GM10266 (cell line): ENCODE measurements around the gene TFF1.

Source experiments
- DNase-seq: peaks from one replicate; pipeline ENCODE4 v3.0.0; 2012; ENCODE audit errors: extremely low spot score
- TF ChIP-seq, protein P1 (sequence below): IDR thresholded peaks from 2 replicates; pipeline ENCODE4 v1.5.1; 2012; ENCODE audit warnings: mild to moderate bottlenecking, low read depth; ENCODE audit not compliant: control insufficient read depth, insufficient read depth; ENCODE audit errors: missing control alignments

Gene TFF1

DNA sequence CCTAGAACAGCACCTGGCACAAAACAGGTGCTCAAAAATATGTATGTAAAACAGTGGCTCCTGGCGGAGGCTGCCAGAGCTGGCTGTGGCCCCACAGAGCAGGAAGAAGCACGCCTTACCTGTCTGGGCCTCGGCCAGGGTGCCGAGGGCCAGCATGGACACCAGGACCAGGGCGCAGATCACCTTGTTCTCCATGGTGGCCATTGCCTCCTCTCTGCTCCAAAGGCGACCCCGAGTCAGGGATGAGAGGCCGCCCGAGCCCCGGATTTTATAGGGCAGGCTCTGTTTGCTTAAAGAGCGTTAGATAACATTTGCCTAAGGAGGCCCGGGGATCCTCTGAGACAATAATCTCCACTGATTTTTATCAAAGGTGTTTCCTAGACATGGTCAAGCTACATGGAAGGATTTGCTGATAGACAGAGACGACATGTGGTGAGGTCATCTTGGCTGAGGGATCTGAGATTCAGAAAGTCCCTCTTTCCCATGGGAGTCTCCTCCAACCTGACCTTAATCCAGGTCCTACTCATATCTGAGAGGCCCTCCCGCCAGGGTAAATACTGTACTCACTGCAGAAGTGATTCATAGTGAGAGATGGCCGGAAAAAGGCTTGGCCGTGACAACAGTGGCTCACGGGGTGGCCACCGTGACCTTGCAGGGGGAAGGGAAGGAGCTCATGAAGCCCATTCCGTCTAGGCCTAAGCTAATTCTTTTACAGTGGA, at the start of gene TFF1:
Gene TFF1 (minus strand): TSS at position 244 of the 719 bp plus-strand sequence. CDS start 40 bp downstream, at position 204.
- no peak for DNase-seq

DNA sequence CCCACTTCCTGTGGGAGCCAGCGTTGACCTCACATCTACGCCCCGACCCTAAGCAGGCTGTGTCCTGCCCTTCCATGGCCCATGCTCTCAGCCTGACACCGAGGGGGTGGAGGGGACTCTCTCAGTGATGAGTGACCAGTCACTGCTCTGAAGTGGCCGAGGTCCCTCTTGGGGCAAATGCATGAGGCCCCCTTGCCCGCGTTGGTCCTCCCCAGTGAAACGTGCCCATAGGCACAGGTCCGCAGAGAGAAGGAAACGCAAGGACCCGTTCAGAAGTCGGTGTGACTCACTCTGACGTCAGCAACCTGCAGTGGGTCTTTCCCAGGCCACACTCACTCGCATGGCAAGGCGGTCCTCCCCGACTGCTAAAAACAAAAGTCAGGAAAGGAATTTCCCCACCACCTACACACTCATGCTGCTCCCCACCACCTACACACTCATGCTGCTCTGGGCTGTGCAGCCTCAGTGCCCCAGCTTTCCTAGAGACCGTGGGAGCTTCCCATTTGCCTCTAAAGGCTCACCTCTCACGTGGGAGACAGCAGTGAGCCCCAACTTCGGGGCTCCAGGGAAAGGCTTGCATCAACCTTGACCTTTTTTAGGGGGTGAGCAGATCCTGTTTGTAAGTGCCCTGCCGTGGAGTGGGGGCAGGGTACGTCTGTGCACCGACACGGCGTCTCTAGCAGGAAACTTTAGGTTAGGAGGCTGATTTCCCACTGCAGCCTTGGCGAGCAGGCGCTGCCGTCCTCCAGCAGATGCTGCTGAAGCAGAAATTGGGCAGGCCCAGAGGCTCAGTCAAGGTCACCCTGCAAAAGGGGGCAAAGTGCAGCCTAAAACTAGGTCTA, 48.8 kb upstream of the TFF1 start:
- TF ChIP-seq, protein P1, sequence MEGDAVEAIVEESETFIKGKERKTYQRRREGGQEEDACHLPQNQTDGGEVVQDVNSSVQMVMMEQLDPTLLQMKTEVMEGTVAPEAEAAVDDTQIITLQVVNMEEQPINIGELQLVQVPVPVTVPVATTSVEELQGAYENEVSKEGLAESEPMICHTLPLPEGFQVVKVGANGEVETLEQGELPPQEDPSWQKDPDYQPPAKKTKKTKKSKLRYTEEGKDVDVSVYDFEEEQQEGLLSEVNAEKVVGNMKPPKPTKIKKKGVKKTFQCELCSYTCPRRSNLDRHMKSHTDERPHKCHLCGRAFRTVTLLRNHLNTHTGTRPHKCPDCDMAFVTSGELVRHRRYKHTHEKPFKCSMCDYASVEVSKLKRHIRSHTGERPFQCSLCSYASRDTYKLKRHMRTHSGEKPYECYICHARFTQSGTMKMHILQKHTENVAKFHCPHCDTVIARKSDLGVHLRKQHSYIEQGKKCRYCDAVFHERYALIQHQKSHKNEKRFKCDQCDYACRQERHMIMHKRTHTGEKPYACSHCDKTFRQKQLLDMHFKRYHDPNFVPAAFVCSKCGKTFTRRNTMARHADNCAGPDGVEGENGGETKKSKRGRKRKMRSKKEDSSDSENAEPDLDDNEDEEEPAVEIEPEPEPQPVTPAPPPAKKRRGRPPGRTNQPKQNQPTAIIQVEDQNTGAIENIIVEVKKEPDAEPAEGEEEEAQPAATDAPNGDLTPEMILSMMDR, result no peak
- peak; percentile 86 for DNase-seq

More for the DNA sequence above, at the start of gene TFF1:
- TF ChIP-seq, protein P1, result no peak

DNA sequence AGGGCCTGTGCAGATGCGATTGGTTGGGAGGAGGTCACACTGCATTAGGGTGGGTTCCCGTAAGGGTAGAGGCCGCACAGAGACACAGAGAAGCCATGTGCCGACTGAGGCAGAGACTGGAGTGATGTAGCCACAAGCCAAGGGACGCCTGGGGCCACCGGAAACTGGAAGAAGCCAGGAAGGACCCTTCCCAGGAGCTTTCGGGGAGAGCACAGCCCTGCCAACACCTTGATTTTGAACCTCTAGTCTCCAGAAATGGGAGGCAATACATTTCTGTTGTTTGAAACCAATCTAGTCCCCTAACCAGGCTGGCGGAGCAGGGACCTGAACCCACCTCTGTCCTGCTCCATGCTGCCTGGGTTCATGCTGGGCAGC, 48.2 kb upstream of the TFF1 start:
- DNase-seq, result no peak
- TF ChIP-seq, protein P1, result no peak

DNA sequence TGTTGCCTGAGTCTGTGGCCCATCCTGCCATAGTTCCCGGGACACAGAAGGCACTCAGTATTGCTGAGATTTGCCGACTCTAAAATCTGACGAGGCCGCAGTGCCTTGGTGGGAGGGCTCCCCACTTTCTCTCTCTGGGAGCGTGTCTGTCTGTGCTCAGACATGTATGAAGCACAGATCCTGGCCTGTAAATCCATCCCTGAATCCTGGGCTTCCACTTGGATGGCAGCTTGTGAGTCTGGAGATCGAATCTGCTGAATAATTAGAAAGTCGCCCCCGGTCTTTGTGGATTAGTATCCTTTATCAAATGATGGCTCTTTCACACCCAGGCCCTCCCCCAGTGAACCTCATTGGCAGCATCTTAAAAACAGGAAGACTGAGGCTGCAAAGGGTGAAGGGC, 47.7 kb upstream of the TFF1 start:
- TF ChIP-seq, protein P1, result no peak

DNA sequence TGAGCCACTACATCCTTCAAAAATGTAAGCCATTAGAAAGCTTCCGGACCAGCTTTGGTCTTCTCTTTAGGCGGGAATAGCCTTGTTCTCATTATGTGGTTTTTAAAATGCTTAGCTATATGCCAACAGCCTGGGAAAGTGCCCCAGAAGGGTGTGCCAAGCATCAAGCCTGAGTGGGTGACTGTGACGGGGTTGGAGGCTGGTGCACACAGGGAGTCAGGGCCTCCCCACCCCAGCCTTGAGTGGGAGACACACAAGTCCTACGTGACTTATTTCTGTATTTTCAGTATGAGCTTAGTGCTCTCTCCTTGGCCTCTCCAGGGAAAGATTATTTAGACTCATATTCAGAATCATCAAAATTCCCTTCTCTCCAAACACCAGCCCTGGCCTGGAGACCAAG, 47.2 kb upstream of the TFF1 start:
- no peak for DNase-seq
- TF ChIP-seq, protein P1, result no peak

More for the DNA sequence above, 47.7 kb upstream of the TFF1 start:
- no peak for DNase-seq

DNA sequence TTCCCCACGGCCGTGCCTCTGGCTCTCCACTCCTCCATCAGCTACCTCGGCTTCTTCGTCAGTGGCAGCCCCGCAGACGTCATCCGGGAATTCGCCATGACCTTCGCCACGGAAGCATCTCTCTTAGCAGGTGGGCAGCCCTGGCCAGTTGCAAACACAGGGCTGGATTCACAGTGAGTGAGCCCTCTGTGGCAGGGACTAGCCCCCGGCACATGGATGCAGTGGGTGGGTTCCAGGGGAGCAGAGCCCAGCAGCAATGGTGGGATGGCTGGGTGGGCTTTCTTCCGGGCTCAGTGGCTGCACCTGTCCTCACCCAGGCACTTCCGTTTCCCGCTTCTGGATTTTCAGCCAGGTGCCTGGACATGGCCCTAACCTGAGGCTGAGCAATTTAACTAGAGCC, 46.8 kb upstream of the TFF1 start:
- no peak for DNase-seq
- TF ChIP-seq, protein P1, result no peak

DNA sequence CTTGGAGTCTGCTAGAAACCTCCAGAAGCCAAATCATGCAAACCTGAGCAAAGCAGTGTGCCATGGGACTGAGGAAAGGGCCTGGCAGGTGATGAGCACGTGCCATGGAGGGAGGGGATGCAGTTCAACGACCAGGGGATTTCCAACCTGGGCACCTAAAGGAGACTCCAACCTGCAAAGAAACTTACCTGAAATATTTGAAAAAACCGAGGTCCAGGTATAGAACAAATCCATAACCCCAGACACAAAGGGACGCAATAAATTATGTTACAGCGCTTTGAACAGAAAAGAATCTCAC, 46.2 kb upstream of the TFF1 start:
- TF ChIP-seq, protein P1, result no peak
- DNase-seq, result no peak
